GM12873 (cell line): ENCODE data around the gene GFRA1.

ENCODE experiments used
- CTCF ChIP-seq: IDR thresholded peaks from 2 replicates; pipeline ENCODE4 v1.5.1; 2012; ENCODE audit warnings: low read depth, mild to moderate bottlenecking, moderate library complexity, low read length, control low read depth; ENCODE audit not compliant: insufficient read depth; ENCODE audit errors: missing control alignments

Gene GFRA1

GRCh38 chr10:116286626-116287200, 13.7 kb upstream of the GFRA1 start:
- TF ChIP-seq CTCF: no peak

- no peak for TF ChIP-seq CTCF
Observed at GRCh38 chr10:116281775-116282174, 8.8 kb upstream of the GFRA1 start.

DNA sequence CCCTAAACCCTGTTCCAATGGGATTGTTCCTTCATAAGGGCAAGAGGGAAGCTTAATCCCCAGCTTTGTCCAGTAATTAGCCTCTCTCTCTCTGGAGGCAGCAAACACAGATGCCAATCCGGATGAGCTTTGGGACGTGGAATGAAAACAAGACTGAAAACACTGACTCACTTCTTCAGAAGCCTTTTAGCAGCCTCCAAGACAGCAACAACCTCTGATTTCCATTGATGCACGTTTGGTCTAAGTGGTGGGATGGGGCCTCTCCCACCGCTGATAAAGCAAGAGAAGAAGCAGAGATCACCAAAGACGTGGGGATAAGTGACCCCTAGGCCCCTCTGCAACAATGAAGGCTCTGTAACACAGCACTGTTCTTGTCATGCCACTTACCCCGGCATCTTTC, 5.8 kb upstream of the GFRA1 start:
- no peak for TF ChIP-seq CTCF

DNA sequence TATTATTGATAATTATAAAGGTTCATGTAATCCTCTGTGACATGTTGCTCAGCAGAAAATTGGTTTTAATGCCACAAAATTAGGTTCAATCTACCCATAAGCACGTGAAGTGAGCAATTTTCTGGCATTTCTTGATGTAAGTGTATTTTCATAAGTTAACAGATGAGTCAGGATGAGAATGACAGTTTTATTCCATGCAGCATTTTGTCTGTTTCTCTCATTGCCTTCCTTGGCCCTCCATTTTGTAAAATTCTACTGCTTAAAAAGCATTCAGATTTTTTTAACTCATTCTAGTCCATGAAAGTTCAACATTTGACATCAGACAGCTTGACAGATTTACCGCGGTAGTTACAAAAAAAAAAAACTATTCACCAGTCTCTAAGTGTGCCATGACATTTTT, 4.0 kb upstream of the GFRA1 start:
- no peak for TF ChIP-seq CTCF

DNA sequence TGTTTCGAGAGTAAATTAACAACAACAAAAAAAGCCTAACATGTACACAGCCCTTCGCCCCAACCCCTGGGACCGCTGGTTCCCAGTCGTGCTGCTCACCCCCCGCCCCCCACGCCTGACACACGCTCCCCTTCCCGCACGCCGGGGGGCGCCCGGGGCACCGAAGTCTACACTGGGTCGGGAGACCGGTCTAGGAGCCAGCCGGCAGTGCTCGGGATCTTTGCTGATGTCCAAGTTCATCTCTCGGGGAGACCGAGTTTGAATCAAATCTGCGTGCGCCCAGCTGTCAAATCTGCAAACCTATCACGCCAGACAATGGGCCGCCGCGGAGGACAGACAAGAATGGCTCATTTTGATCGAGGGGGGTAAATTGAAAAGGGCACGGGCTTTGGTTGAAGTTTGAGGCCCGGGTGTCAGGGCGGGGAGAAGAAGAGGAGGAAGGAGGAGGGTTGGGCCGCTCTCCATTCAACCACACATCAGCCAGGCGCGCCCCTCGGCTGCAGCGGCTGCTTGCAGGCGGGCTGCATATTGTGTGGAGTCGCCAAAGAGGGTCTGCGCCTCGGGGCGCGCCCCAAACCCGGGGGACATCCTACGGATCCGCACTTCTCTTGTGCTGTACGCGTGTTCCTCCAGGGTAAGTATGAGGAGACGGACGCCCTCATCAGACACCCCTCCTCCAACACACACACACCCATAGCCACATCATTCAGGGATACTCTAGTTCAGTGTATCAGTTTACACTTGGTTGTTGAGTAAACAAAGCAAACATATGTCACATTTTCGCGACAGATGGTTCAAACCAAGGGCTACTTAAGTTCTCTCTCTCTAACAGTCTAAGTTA, 1.3 kb upstream of the GFRA1 start:
- TF ChIP-seq CTCF: no peak

DNA sequence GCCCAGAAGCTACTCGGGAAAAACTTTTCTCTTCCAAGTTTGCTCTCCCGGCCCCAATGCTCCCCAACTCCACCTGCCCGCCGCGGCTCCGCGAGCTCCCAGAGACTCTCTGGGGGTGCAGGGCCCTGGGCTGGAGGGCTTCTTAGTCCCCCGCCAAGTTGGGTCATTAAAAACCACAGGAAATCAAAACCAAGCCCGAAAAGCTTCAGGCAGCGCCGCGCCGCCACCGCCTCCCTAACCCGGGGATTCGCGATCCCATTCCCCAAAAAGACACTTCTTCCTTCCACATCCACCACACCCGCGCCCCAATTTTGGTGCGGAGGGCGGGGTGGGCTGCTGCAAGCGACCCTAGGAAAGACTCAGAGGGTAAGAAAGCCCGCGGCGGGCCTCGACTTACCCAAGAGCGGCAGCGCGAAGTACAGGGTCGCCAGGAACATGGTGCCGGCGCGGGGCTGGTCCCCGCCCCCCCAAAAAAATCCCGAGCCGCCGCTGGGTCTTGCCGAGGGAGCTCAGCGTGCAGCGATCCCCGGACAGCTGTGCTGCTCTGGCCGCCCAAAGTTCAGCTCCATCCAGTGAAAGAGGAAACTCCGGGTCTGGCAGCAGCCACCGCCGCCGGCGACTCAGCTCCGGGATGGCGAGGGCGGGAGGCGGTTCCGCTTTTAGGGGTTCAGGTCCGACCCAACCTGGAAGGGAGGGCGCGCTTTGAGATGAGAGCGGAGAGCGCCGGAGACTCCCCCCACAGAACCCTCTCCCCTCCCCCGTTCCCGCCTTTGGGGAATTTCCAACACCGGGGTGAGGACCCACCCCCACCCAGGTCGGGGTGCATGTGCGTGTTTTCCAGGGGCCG, 1.2 kb downstream of the GFRA1 start:
- no peak for TF ChIP-seq CTCF

DNA sequence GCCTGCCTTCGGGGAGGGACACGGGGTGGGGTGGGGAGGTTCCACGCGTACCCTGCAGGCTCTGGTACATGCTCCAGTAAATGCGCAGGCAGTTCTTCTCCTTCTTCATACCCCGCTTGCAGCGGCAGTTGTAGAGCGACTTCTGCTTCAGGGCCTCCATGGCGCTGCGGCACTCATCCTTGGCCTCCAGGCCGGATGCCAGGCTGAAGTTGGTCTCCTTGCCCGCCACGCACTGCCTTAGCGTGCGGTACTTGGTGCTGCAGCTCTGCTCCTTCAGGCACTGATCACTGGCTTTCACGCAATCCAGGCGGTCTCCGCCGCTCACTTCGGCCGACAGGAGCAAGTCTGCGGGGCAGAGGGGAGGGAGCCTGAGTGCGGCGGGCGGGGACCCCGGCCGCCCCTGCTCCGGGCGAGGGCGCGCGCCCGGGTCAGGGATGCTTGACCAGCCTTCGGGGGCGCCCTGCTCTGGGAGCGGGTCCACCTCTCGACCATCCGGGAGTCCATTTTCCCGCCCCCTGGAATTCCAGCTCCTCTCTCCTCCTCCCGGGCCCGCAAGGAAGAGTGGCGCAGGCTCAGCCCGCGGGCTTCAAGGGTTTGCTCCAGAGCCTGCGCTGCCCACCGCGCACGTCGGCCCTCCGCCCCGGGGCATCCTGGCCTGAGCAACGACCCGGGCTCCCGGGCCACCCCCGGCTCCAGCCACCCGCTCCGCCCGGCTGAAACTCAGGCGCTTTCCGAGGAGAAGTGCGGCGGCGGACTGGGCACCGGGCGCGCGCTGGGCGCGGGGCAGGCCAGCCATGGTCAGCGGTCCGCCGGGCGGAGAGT, 2.0 kb downstream of the GFRA1 start:
- no peak for TF ChIP-seq CTCF
